Keratinocyte (primary cell): ENCODE data around the gene MTCL1. TPM values are rescaled to one million over a fixed set of nuclear protein-coding genes. Genes with fewer than 3 reads are reported as not detected.

Source experiments
- DNase-seq: peaks from one replicate; pipeline ENCODE4 v3.0.0-alpha.2; 2011; ENCODE audit warnings: low read depth, missing footprints, low spot score
- FAIRE-seq: peaks from 2 replicates; lab custom pipeline; 2011; peaks lifted over from hg19 to GRCh38; lab: Jason Lieb, UNC
- H2AFZ ChIP-seq: 2 replicates; pipeline ENCODE4 v1.6.0; 2012; ENCODE audit warnings: low read length, control low read depth, inconsistent platforms; ENCODE audit not compliant: control insufficient read depth
- H3K27ac ChIP-seq: 2 replicates; pipeline ENCODE4 v1.5.1; 2011; ENCODE audit warnings: low read length; ENCODE audit not compliant: control insufficient read depth, insufficient read depth
- H3K27me3 ChIP-seq: 3 replicates; pipeline ENCODE4 v1.6.0; 2011; ENCODE audit warnings: low read length; ENCODE audit not compliant: control insufficient read depth, insufficient read depth; ENCODE audit errors: extremely low read depth
- H3K36me3 ChIP-seq, 2 experiments: 2 replicates in 1 of 2; 3 replicates in 1 of 2; pipeline ENCODE4 v1.5.1; 2011; ENCODE audit warnings: low read length in 2 of 2, mild to moderate bottlenecking in 1 of 2; ENCODE audit not compliant: control insufficient read depth in 2 of 2, insufficient read depth in 2 of 2; ENCODE audit errors: extremely low read depth in 1 of 2
- H3K4me1 ChIP-seq: 3 replicates; pipeline ENCODE4 v1.5.1; 2011; ENCODE audit warnings: low read length; ENCODE audit not compliant: control insufficient read depth, insufficient read depth; ENCODE audit errors: extremely low read depth
- H3K4me2 ChIP-seq: 3 replicates; pipeline ENCODE4 v1.6.0; 2011; ENCODE audit warnings: low read depth, low read length; ENCODE audit not compliant: control insufficient read depth, insufficient read depth; ENCODE audit errors: extremely low read depth
- H3K4me3 ChIP-seq, 3 experiments: fragments of 200-600 bp in 1 of 3; sonication (generic) in 1 of 3; 2 replicates in 2 of 3; 3 replicates in 1 of 3; pipeline ENCODE4 v1.5.1; 2011 to 2016; ENCODE audit warnings: low read length in 3 of 3, mild to moderate bottlenecking in 3 of 3, control low read depth in 2 of 3, inconsistent platforms in 1 of 3, low read depth in 1 of 3, mixed read lengths in 1 of 3, mixed run types in 1 of 3, moderate library complexity in 1 of 3; ENCODE audit not compliant: control insufficient read depth in 2 of 3, insufficient read depth in 2 of 3; ENCODE audit errors: extremely low read depth in 1 of 3
- H3K79me2 ChIP-seq: 2 replicates; pipeline ENCODE4 v1.6.0; 2012; ENCODE audit warnings: low read length; ENCODE audit not compliant: control insufficient read depth, insufficient read depth
- H3K9ac ChIP-seq: 3 replicates; pipeline ENCODE4 v1.6.0; 2011; ENCODE audit warnings: low read length; ENCODE audit not compliant: control insufficient read depth, insufficient read depth; ENCODE audit errors: extremely low read depth
- H3K9me1 ChIP-seq: 3 replicates; pipeline ENCODE4 v1.6.0; 2011; ENCODE audit warnings: low read length; ENCODE audit not compliant: control insufficient read depth, insufficient read depth; ENCODE audit errors: extremely low read depth
- H3K9me3 ChIP-seq: 2 replicates; pipeline ENCODE4 v1.5.1; 2012; ENCODE audit warnings: low read depth, low read length; ENCODE audit not compliant: control insufficient read depth
- H4K20me1 ChIP-seq: 3 replicates; pipeline ENCODE4 v1.6.0; 2011; ENCODE audit warnings: low read length; ENCODE audit not compliant: control insufficient read depth, insufficient read depth; ENCODE audit errors: extremely low read depth
- CTCF ChIP-seq, 3 experiments: IDR thresholded peaks in 1 of 3; conservative IDR thresholded peaks in 1 of 3; optimal IDR thresholded peaks in 1 of 3; 2 replicates in 2 of 3; 3 replicates in 1 of 3; pipeline versions ENCODE3 to v1.5.1; 2011; ENCODE audit warnings: low read length in 3 of 3, mild to moderate bottlenecking in 3 of 3, moderate library complexity in 2 of 3, control low read depth in 1 of 3, inconsistent platforms in 1 of 3; ENCODE audit not compliant: insufficient read depth in 2 of 3; ENCODE audit errors: extremely low read depth in 1 of 3
- EZH2 ChIP-seq: IDR thresholded peaks from one replicate; pipeline ENCODE4 v1.6.1; 2012; ENCODE audit warnings: inconsistent platforms, mild to moderate bottlenecking, low read length, moderate library complexity
- dilution Hi-C: fragments of 300-500 bp; cut with MboI; formaldehyde crosslinking; loops from one replicate; pipeline ENCODE4 v1.7.0; 2020; ENCODE audit warnings: low sequenced_read_pairs; ENCODE audit not compliant: extremely low pct_ligation_motif_present
- polyA plus RNA-seq, 5 experiments: library from polyadenylated mRNA; depleted of rRNA in 3 of 5; stranded (reverse) in 3 of 5; stranded (forward) in 1 of 5; unstranded in 1 of 5; fragments of >200 nt; gene quantifications; 1 replicate in 1 of 5; 2 replicates in 3 of 5; 3 replicates in 1 of 5; pipeline versions ENCODE4 v1.2.1 to v1.2.3, GENCODE V29; 2011 to 2012; ENCODE audit warnings: missing spikeins in 2 of 5, low read depth in 1 of 5, low replicate concordance in 1 of 5

MTCL1 gene
- polyA plus RNA-seq, 1 donor (not counting 4 experiments of a cell fraction or from before 2014, with no cell fraction given), result 15.4 TPM

GRCh38 chr18:8705961-8706790, 820 bp downstream of the MTCL1 start:
- no peak for FAIRE-seq
- H3K9me1 ChIP-seq, result peaks cover 5% of the 10 kb centered on the region
- TF ChIP-seq CTCF (optimal IDR thresholded peaks at IDR 0.05 in 1 of 3, IDR thresholded peaks at IDR 0.05 in 1 of 3, conservative IDR thresholded peaks at IDR 0.05 in 1 of 3; ENCODE audit: extremely low read depth in 1 of 3, insufficient read depth in 2 of 3, low read length in 3 of 3) (no peak), EZH2 (no peak)
- dilution Hi-C loops, result no loop called here
- peak overlapping the region; percentile 85 for H3K9ac ChIP-seq
- no peak overlapping the region for H2AFZ ChIP-seq
- peaks cover 46% of the 10 kb centered on the region for H3K79me2 ChIP-seq
- H3K4me3 ChIP-seq, result peak overlapping the region; percentile 60 to 88 (median 88)
- H3K27ac ChIP-seq, result peak overlapping the region; percentile 75
- peaks cover 28% of the 10 kb centered on the region for H3K4me1 ChIP-seq
- no peaks in the 10 kb centered on the region for H3K27me3 ChIP-seq
- peaks cover 7% of the 10 kb centered on the region for H4K20me1 ChIP-seq
- H3K4me2 ChIP-seq, result peak overlapping the region; percentile 94
- H3K9me3 ChIP-seq, result no peaks in the 10 kb centered on the region
- DNase-seq, result no peak
- peaks cover 2 to 9% of the 10 kb centered on the region in 2 experiments for H3K36me3 ChIP-seq

GRCh38 chr18:8706791-8707555, 1.6 kb downstream of the MTCL1 start:
- no peak for TF ChIP-seq EZH2
- TF ChIP-seq CTCF (optimal IDR thresholded peaks at IDR 0.05 in 1 of 3, IDR thresholded peaks at IDR 0.05 in 1 of 3, conservative IDR thresholded peaks at IDR 0.05 in 1 of 3; ENCODE audit: extremely low read depth in 1 of 3, insufficient read depth in 2 of 3, low read length in 3 of 3), result peak; percentile 38 to 58 (median 38)
- Histone ChIP-seq H3K27ac (peak overlapping the region; percentile 75), H3K9me3 (no peaks in the 10 kb centered on the region), H3K36me3 (peaks cover 2 to 9% of the 10 kb centered on the region in 2 experiments), H3K4me1 (peaks cover 23% of the 10 kb centered on the region), H3K9me1 (peaks cover 5% of the 10 kb centered on the region), H4K20me1 (peaks cover 7% of the 10 kb centered on the region), H3K9ac (peak overlapping the region; percentile 85), H2AFZ (peak overlapping the region; percentile 2), H3K27me3 (no peaks in the 10 kb centered on the region), H3K4me3 (peak overlapping the region; percentile 60 to 88 (median 88)), H3K79me2 (peaks cover 49% of the 10 kb centered on the region), H3K4me2 (peak overlapping the region; percentile 94)
- no peak for DNase-seq
- dilution Hi-C loops, result no loop called here
- FAIRE-seq, result no peak
